Sigmoid colon (tissue), 7 donors: ENCODE results near the gene STX2. TPM values are rescaled to one million over a fixed set of nuclear protein-coding genes. Genes with fewer than 3 reads are reported as not detected.

Experiments used
- DNase-seq: peaks from one replicate; pipeline ENCODE4 v3.0.0-alpha.2; 2019
- H3K27ac ChIP-seq, 4 donors: fragments of 200-600 bp; sonication (generic); one replicate each; pipeline ENCODE4 v1.5.1; 2016 to 2019; ENCODE audit warnings: mild to moderate bottlenecking in 1 of 4
- H3K27me3 ChIP-seq, 3 donors: fragments of 200-600 bp; sonication (generic); one replicate each; pipeline ENCODE4 v1.5.1; 2019; ENCODE audit warnings: mild to moderate bottlenecking in 1 of 3
- H3K36me3 ChIP-seq, 4 donors: fragments of 200-600 bp; sonication (generic); one replicate each; pipeline ENCODE4 v1.5.1; 2016 to 2019
- H3K4me1 ChIP-seq, 4 donors: fragments of 200-600 bp; sonication (generic); one replicate each; pipeline ENCODE4 v1.5.1; 2017 to 2019
- H3K4me3 ChIP-seq, 4 donors: fragments of 200-600 bp; sonication (generic); one replicate each; pipeline ENCODE4 v1.5.1; 2017 to 2019; ENCODE audit warnings: mild to moderate bottlenecking in 2 of 4, moderate library complexity in 1 of 4
- H3K9me3 ChIP-seq, 4 donors: fragments of 200-600 bp in 3 of 4; sonication (generic) in 3 of 4; one replicate each; pipeline versions ENCODE4 v1.5.1 to v1.6.1; 2013 to 2019
- EP300 ChIP-seq, 4 donors: sonication (generic); formaldehyde crosslinking; IDR thresholded peaks; one replicate each; pipeline ENCODE4 v1.6.1; 2017; ENCODE audit warnings: antibody characterized with exemption in 4 of 4
- POLR2A ChIP-seq, 2 donors: fragments of 450-650 bp; IDR thresholded peaks; one replicate each; pipeline ENCODE4 v1.6.1; 2016; ENCODE audit warnings: antibody characterized with exemption in 2 of 2, mild to moderate bottlenecking in 2 of 2, moderate library complexity in 2 of 2
- POLR2AphosphoS5 ChIP-seq, 4 donors: sonication (generic); formaldehyde crosslinking; IDR thresholded peaks; one replicate each; pipeline ENCODE4 v1.6.1; 2017; ENCODE audit warnings: antibody characterized with exemption in 4 of 4
- WGBS, 2 donors: extraction: QIAGEN DNeasy Blood & Tissue Kit; methylation state at CpG; one replicate each; pipeline ENCODE4 v1.1.7; 2013; 5-methylcytosine and 5-hydroxymethylcytosine counted together
- intact Hi-C: fragments of 100-400 bp; cut with DNase I; formaldehyde crosslinking; loops from one replicate; pipeline ENCODE4 v1.15.1; 2023
- polyA plus RNA-seq, 3 donors: library from polyadenylated mRNA; stranded (reverse); fragments of 200-250 nt; gene quantifications; one replicate each; pipeline ENCODE4 v1.2.3, GENCODE V29; 2013
- total RNA-seq, 4 donors: library from RNA; depleted of rRNA; stranded (reverse); fragments of >200 nt; gene quantifications; one replicate each; pipeline ENCODE4 v1.1.0, GENCODE V29; 2016
- TF ChIP-seq, protein P1 (sequence below), 4 experiments: fragments of 450-650 bp in 3 of 4; fragments of 200-600 bp in 1 of 4; IDR thresholded peaks; one replicate each; pipeline ENCODE4 v1.5.1; 2016 to 2019; ENCODE audit warnings: antibody characterized with exemption in 4 of 4, mild to moderate bottlenecking in 3 of 4, moderate library complexity in 2 of 4
- donor health status: healthy with polysubstance abuse.
- donor health status: Bipolar disorder and iron deficiency.
- donor health status: healthy.

Gene STX2
- total and polyA plus RNA-seq, 7 donors: 2.8 to 61.2 (median 39.2) TPM

DNA sequence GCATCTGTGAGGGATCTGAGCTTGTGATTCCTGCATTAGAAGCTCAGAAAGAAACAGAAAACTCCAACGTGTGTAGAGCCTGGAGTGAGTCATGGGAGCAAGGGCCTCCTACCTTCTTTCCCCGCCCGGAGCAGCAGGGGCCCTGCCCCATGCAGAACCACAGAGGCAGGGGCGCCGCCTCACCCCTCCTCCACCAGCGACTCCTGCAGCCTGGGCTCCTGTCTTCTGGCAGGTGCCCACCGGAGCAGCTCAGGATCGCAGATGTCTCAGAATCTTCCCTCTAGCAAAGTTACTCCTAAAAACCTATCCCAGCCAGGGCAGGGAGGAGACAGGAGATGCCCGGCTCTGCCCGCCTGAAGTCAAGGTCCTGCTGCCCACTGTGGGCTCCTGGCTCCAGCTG is 58.7 kb downstream of the STX2 start:
- H3K4me3 ChIP-seq: no peak overlapping the region
- intact Hi-C loops: no loop called here
- TF ChIP-seq POLR2A (IDR thresholded peaks at IDR 0.05) (no peak), POLR2AphosphoS5 (IDR thresholded peaks at IDR 0.05) (no peak), EP300 (IDR thresholded peaks at IDR 0.05) (no peak)
- TF ChIP-seq, protein P1, sequence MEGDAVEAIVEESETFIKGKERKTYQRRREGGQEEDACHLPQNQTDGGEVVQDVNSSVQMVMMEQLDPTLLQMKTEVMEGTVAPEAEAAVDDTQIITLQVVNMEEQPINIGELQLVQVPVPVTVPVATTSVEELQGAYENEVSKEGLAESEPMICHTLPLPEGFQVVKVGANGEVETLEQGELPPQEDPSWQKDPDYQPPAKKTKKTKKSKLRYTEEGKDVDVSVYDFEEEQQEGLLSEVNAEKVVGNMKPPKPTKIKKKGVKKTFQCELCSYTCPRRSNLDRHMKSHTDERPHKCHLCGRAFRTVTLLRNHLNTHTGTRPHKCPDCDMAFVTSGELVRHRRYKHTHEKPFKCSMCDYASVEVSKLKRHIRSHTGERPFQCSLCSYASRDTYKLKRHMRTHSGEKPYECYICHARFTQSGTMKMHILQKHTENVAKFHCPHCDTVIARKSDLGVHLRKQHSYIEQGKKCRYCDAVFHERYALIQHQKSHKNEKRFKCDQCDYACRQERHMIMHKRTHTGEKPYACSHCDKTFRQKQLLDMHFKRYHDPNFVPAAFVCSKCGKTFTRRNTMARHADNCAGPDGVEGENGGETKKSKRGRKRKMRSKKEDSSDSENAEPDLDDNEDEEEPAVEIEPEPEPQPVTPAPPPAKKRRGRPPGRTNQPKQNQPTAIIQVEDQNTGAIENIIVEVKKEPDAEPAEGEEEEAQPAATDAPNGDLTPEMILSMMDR (IDR thresholded peaks at IDR 0.05): no peak
- H3K4me1 ChIP-seq: peaks cover 0 to 18% (median 16%) of the 10 kb centered on the region in 4 donors
- no peak for DNase-seq
- H3K36me3 ChIP-seq: peaks cover 0 to 32% (median 4%) of the 10 kb centered on the region in 4 donors
- H3K27me3 ChIP-seq: no peaks in the 10 kb centered on the region
- WGBS, 2 donors: 82 to 87% methylated on average over 10 of the region's 10 CpGs
- H3K9me3 ChIP-seq: peaks cover 0 to 2% (median 0%) of the 10 kb centered on the region in 4 donors
- H3K27ac ChIP-seq: no peak overlapping the region

GRCh38 chr12:130778776-130779175 is 60.3 kb downstream of the STX2 start:
- Histone ChIP-seq H3K27ac (no peak overlapping the region), H3K27me3 (no peaks in the 10 kb centered on the region), H3K9me3 (no peaks in the 10 kb centered on the region), H3K36me3 (peaks cover 0 to 19% (median 4%) of the 10 kb centered on the region in 4 donors), H3K4me3 (no peak overlapping the region), H3K4me1 (peaks cover 0 to 18% (median 16%) of the 10 kb centered on the region in 4 donors)
- 76 to 87% methylated on average over 5 of the region's 5 CpGs for WGBS, 2 donors
- intact Hi-C loops: no loop called here
- TF ChIP-seq POLR2A (IDR thresholded peaks at IDR 0.05) (no peak), EP300 (IDR thresholded peaks at IDR 0.05) (no peak), POLR2AphosphoS5 (IDR thresholded peaks at IDR 0.05) (no peak)
- no peak for DNase-seq

DNA sequence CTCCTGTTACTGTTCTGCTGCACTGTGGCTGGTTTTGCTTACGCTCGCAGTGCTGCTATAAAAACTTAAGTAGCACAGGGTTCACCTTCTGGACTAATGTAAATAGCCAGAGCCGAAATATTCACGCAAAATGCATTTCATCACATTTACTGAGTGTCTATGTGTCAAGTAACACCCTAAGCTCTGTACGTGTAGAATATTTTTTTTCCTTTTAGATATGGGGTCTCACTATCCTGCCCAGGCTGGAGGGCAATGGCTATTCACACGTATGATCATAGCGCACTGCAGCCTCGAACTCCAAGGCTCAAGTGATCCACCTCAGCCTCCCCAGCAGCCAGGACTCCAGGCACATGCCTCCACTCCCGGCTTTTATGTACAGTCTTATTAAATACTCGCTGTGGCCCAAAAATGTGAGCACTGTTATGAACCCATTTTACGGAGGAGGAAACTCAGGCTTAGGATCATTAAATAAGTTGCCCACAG is 62.2 kb downstream of the STX2 start:
- intact Hi-C loops: no loop called here
- peak overlapping the region in 2 of 4 donors; percentile 36 for H3K4me3 ChIP-seq
- H3K36me3 ChIP-seq: peaks cover 0 to 13% (median 4%) of the 10 kb centered on the region in 4 donors
- no peaks in the 10 kb centered on the region for H3K9me3 ChIP-seq
- TF ChIP-seq POLR2A (IDR thresholded peaks at IDR 0.05) (no peak), EP300 (IDR thresholded peaks at IDR 0.05) (no peak), POLR2AphosphoS5 (IDR thresholded peaks at IDR 0.05) (no peak)
- TF ChIP-seq, protein P1 (IDR thresholded peaks at IDR 0.05): no peak
- H3K4me1 ChIP-seq: peaks cover 0 to 18% (median 16%) of the 10 kb centered on the region in 4 donors
- no peaks in the 10 kb centered on the region for H3K27me3 ChIP-seq
- WGBS, 2 donors: 51 to 71% methylated on average over 11 of the region's 11 CpGs
- peak overlapping the region in 2 of 4 donors; percentile 35 to 58 for H3K27ac ChIP-seq
- no peak for DNase-seq

DNA sequence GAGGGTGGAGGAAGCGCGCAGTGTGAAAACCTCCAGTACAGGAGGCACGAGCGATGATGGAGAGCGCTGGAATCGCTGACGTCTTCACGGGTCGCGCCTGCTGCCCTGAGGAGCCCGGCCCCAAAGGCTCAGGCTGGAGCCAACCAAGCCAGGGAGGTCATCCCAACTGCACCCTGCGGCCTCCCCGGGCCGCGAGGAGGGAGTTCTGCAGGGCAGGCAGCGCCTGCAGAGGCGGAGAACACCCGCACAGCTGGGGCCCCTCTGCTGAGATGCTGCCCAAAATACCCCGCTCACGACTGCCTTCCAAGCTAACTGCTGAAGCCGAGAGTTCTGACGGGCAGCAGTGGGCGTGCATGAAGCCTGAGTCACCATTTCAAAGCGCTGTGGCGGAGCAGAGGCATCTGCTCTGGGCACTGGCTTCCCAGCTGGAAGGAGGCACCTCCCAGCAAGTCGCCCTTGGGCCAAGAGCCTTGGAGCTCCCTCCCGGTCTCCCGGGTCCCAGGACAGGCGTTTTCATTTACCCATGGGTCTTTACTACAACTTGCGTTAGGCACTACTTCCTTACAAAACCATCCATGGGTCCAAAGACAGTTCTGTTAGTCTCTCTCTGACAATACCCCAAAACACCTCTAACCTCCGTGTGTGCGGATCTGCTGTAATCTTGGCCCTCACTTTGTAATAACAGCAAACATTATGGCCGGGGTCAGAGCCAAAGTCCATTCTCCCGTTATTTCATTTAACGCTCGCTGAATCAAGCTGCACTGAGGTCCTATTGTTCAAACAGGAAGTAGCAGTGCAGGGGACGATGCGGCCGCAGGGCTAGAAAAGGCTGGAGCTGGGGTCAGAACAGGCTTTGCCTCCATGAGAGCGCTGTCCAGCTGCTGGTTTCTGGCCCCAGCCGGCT is 62.8 kb downstream of the STX2 start:
- H3K4me1 ChIP-seq: peaks cover 0 to 18% (median 16%) of the 10 kb centered on the region in 4 donors
- H3K27ac ChIP-seq: peak overlapping the region in 2 of 4 donors; percentile 35 to 58
- no peaks in the 10 kb centered on the region for H3K27me3 ChIP-seq
- intact Hi-C loops: no loop called here
- peaks cover 0 to 9% (median 3%) of the 10 kb centered on the region in 4 donors for H3K36me3 ChIP-seq
- WGBS, 2 donors: 8% methylated on average over 41 of the region's 41 CpGs
- TF ChIP-seq POLR2A (IDR thresholded peaks at IDR 0.05): no peak
- no peak for TF ChIP-seq EP300 (IDR thresholded peaks at IDR 0.05)
- no peak for TF ChIP-seq POLR2AphosphoS5 (IDR thresholded peaks at IDR 0.05)
- TF ChIP-seq, protein P1 (IDR thresholded peaks at IDR 0.05): no peak
- H3K9me3 ChIP-seq: no peaks in the 10 kb centered on the region
- DNase-seq: no peak
- H3K4me3 ChIP-seq: peak overlapping the region in 3 of 4 donors; percentile 23 to 36 (median 36)

- Histone ChIP-seq H3K9me3 (no peaks in the 10 kb centered on the region), H3K4me3 (no peak overlapping the region), H3K27me3 (no peaks in the 10 kb centered on the region), H3K36me3 (no peaks in the 10 kb centered on the region), H3K27ac (no peak overlapping the region), H3K4me1 (peaks cover 0 to under 1% (median under 1%) of the 10 kb centered on the region in 4 donors)
- WGBS, 2 donors: 71% methylated on average over 7 of the region's 7 CpGs
- TF ChIP-seq, protein P1 (IDR thresholded peaks at IDR 0.05): no peak
- TF ChIP-seq POLR2A (IDR thresholded peaks at IDR 0.05): no peak
- no peak for TF ChIP-seq POLR2AphosphoS5 (IDR thresholded peaks at IDR 0.05)
- TF ChIP-seq EP300 (IDR thresholded peaks at IDR 0.05): no peak
- no peak for DNase-seq
- intact Hi-C loops: no loop called here
Measured at GRCh38 chr12:130770413-130771028, 68.5 kb downstream of the STX2 start.
